Measurements from ENCODE around the gene WDR73. TPM values are rescaled to one million over a fixed set of nuclear protein-coding genes. Genes with fewer than 3 reads are reported as not detected.

Gene WDR73
- total RNA-seq, 4 donors from 2014 or later = 17.0 to 53.6 (median 29.8) TPM

DNA sequence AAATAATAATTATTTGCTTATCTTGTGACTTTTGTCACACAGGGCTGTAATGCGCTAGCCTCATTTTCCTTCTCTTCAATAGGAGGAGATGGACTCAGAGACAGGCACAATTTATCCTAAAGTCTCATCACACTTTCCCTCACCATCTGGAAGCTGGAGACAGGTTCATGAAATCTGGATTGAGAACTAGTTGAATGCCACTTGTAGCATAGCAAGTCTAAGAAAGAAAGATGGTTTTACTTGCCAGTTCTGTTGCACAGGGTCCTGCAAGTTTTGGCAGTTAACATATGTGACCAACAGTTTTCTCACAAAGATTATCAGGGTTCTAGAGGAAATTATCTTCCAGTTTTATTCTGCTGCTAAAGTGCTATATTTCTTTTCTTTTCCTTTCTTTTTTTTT lies 62.3 kb downstream of the WDR73 start:
- Histone ChIP-seq H3K36me3 (no peaks in the 10 kb centered on the region), H3K27me3 (no peaks in the 10 kb centered on the region), H3K9me3 (no peaks in the 10 kb centered on the region), H3K4me3 (no peak overlapping the region), H3K27ac (no peak overlapping the region), H3K4me1 (no peaks in the 10 kb centered on the region)
- no peak for TF ChIP-seq POLR2A (IDR thresholded peaks at IDR 0.05)
- TF ChIP-seq, protein P1, sequence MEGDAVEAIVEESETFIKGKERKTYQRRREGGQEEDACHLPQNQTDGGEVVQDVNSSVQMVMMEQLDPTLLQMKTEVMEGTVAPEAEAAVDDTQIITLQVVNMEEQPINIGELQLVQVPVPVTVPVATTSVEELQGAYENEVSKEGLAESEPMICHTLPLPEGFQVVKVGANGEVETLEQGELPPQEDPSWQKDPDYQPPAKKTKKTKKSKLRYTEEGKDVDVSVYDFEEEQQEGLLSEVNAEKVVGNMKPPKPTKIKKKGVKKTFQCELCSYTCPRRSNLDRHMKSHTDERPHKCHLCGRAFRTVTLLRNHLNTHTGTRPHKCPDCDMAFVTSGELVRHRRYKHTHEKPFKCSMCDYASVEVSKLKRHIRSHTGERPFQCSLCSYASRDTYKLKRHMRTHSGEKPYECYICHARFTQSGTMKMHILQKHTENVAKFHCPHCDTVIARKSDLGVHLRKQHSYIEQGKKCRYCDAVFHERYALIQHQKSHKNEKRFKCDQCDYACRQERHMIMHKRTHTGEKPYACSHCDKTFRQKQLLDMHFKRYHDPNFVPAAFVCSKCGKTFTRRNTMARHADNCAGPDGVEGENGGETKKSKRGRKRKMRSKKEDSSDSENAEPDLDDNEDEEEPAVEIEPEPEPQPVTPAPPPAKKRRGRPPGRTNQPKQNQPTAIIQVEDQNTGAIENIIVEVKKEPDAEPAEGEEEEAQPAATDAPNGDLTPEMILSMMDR (IDR thresholded peaks at IDR 0.05) = no peak
- no peak for DNase-seq

DNA sequence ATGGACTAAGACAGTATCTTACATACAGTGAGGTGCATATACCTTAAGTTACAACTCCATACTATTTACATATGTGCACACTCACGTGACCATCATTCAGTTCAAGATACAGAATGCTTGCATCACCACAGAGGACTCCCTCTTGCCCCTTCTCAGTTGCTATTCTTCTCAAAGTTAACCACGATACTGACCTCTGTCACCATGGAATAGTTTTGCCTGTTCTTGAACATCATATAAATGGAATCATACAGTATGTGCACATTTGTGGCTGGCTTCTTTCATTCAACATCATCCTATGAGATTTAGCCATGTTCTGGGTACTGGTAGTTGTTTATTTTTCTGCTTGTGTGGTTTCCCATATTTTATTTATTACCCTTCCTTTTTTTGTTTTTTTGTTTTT lies 63.7 kb downstream of the WDR73 start:
- DNase-seq = no peak
- H3K27me3 ChIP-seq = no peaks in the 10 kb centered on the region
- TF ChIP-seq POLR2A (IDR thresholded peaks at IDR 0.05) = no peak
- TF ChIP-seq, protein P1 (IDR thresholded peaks at IDR 0.05) = no peak
- H3K4me1 ChIP-seq = no peaks in the 10 kb centered on the region
- no peak overlapping the region for H3K27ac ChIP-seq
- no peaks in the 10 kb centered on the region for H3K9me3 ChIP-seq
- H3K4me3 ChIP-seq = no peak overlapping the region
- H3K36me3 ChIP-seq = no peaks in the 10 kb centered on the region

Other genes with a start within 250 kb of the WDR73 start
- gene ZSCAN2, start 53.3 kb downstream of the WDR73 start, total RNA-seq = 10 to 100 TPM in 2 of 4 donors, 1 to 10 TPM in 2; 4.4 to 22.3 (median 10.2) TPM
- 1 to 10 TPM in 3 of 4 donors, not detected in 1; 1.6 to 2.8 (median 2.7) TPM for gene NMB, start 3.9 kb upstream of the WDR73 start, total RNA-seq
- gene SEC11A, start 61.9 kb upstream of the WDR73 start, total RNA-seq = 10 to 100 TPM; 35.9 to 75.1 (median 61.7) TPM
- gene ZNF592, start 94.3 kb upstream of the WDR73 start, total RNA-seq = 10 to 100 TPM; 25.6 to 47.6 (median 40.9) TPM
- gene ALPK3, start 163.1 kb upstream of the WDR73 start, total RNA-seq = 1 to 10 TPM in 1 of 4 donors, under 1 TPM in 3; 0.18 to 7.0 (median 0.68) TPM
- 100 to 1,000 TPM in 1 of 4 donors, 10 to 100 TPM in 2, 1 to 10 TPM in 1; 4.1 to 111 (median 64.3) TPM for gene SLC28A1, start 230.4 kb upstream of the WDR73 start, total RNA-seq

Measured in Peyer's patch (tissue), 4 donors.